HG03066 (cell line): Measurements from ENCODE around the gene ALX4.

Source experiments
- ATAC-seq: cut with Tn5 transposase; IDR thresholded peaks from one replicate; pipeline ENCODE4 v1.9.1; 2021; ENCODE audit warnings: low read depth; ENCODE audit not compliant: unreplicated experiment

Gene ALX4

DNA sequence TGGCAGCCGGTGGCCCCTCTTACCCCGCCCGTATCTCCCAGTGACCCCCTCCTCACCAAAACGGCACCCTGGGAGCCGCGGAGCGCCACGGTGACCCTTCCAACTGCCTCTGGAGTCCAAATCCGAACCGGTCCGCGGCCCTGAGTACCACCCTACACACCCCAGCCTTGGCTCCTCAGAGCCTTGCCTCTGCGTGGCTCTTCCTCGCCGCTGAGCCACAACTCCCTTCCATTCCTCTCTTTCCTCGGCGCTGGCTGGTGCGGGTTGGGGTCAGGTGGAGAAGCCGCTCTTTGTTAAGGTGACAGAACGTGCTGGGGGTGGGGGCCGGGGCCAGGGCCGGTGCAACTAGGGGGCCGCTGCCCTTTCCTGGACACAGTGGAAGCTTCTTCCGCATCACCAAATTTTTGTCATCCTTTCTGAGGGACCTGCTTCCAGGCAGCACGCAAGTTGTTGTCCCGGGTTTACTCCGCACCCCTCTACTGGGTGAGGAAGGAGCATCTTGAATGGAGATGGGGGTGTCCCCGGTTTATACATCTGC is 6.5 kb downstream of the ALX4 start:
- no peak for ATAC-seq

GRCh38 chr11:44301564-44302271 is 8.2 kb downstream of the ALX4 start:
- ATAC-seq: no peak

- no peak for ATAC-seq
Measured at GRCh38 chr11:44300844-44301563, 8.9 kb downstream of the ALX4 start.

DNA sequence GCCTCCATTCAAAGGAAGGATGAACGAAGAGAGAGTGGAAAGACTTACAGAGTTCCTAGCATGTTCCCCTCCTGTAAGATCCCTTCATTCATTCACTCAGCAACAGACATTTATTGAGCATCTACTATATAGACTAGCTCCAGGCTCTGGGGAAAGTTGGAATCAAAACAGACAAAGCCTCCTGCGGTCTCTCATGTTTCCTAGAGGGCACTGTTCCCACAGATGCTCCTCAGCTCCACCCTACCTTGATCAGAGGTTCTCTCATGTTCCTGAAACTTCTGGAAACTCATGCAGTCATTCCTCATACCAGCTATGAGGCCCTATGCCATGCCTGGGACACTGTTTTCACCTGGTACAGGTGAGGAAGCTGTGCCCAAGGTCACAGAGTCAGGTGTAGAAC is 11.1 kb downstream of the ALX4 start:
- no peak for ATAC-seq

DNA sequence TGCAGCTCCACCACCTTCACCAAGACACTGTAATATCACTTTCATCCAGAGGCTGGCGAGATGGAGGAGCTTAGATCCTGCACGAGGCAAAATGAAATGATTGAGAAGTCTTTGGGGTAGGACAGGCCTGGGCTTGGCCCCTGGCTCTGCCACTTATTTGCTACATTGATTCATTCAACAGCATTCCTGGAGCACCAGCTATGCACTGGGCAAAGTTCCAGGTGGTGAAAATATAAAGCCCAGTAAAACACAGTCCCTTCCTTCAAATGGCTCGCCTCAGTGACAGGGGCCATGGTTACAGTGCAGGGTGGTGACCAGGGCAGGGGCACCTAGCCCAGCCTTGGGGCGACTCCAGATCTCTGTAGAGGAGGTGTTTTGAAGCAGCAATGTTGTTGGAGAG is 19.7 kb downstream of the ALX4 start:
- ATAC-seq: no peak

DNA sequence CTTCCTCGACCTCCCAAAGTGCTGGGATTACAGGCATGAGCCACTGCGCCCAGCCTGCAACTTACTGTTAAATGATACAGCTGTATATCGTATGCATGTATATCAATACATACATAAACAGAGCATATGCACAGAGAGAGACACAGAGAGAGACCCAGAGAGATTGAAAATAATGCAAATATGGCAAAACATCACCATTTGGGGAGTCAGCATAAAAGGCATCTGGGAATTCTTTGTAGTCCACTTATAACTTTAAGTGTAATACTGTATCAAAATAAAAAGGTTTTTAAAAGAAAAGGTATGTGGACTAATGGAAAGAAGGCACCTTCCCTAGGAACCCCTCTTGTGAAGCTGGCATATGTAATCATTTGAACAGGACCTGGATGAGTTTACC is 21.8 kb downstream of the ALX4 start:
- no peak for ATAC-seq

GRCh38 chr11:44286911-44287310 is 23.0 kb downstream of the ALX4 start:
- no peak for ATAC-seq

DNA sequence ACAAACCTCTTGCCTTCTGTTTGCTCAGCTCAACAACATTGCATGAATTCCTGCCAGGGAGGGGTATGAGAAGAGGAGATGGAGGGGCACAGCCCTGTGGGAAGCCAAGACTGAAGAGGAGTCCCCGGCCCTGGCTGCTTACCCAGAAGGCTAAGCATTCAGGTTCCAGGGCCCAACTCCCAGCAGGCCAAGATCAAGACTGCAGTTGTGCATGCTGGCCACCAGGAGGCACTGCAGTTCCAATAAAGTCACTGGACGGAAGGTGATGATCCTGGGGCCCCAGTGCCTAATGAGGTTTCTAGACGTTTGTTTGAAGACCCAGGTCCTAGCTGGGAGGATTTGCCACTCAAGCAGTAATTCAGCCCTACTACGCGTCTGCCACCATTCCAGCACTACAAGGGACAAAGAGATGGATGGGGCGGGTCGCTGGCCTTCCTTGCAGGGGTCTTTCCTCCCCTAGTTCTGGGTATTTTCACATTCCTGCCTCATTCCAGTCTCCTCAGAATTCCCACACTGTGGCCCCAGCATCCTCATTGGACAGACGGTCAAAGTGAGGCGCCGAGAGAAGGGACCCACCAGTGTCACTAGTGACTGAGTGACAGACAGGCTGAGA is 23.6 kb downstream of the ALX4 start:
- ATAC-seq: peak; percentile 66

DNA sequence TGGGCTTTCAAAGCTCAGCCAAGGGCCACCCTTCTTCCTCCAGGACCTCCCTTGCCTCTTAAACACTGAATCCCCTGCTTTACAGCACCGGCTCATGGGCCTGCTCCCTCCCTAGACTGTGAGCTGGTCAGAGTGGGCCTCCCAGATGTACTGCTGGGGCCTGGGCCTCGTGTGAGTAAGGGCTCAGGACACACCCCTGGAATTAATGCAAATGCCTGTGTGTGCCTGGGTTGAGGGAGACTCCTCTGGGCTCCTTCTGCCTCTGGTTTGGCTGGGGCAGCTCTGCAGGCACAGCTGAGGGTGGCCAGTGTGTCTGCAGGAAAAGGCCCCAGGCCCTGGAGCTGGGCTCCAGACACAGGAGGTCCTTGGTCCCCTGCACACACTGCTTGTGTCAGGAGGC is 24.2 kb downstream of the ALX4 start:
- no peak for ATAC-seq

GRCh38 chr11:44282620-44283019 is 27.3 kb downstream of the ALX4 start:
- ATAC-seq: no peak

DNA sequence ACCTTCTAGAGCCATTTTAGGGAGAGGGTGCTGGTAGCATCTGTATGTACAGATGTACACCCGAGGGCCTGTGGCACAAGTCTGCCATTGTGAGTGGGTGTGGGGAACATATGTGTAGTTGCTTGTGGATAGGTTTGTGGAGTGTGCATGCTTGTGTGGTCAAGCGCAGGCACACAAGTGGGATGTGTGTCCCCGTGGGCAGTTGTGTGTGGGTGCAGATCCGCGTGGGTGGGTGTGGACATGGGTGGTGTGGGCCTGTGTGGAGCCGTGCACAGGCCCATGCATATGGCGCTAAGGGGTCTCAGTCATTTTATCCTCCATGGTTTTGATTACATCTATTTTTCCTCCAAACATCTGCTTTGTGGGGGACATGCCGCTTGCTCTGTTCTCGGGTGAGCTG is 28.8 kb downstream of the ALX4 start:
- no peak for ATAC-seq

DNA sequence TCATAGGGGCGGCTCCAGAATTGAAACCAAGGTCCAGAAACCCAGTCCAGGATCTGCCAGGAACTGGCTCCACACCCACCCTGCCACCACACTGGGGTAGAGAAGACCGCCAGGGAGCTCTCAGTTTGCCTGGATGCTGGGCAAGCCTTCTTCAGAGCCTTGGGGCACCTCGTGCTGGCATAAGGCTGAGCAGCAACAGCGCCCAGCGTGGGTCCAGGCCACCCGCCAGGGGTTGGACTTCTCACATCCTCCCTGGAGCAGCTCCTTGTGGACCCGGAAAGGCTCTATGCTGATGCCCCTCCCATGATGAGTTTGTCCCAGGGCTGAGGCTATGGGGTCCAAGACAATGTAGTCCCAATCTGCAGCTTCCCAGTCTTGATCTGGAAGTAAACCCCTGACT is 29.7 kb downstream of the ALX4 start:
- ATAC-seq: no peak

DNA sequence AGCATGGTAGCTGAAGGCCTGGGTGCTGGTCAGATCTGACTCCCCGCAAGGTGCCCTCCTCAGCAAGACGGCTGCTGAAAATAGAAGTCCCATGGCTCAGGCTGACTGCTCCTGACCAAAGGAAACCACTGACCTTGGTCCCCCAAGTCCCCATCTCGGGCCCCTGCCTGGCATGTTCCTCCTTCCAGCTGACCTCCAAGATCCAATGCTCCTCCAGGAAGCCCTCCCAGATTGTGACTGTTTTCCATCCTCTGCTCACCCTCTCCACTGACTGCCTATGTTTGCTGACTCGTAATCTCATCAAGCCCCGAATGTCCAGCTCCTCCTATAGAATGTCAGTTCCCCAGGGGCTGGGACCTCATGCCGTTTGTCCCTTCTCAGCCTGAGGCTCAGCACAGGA is 30.5 kb downstream of the ALX4 start:
- ATAC-seq: no peak

DNA sequence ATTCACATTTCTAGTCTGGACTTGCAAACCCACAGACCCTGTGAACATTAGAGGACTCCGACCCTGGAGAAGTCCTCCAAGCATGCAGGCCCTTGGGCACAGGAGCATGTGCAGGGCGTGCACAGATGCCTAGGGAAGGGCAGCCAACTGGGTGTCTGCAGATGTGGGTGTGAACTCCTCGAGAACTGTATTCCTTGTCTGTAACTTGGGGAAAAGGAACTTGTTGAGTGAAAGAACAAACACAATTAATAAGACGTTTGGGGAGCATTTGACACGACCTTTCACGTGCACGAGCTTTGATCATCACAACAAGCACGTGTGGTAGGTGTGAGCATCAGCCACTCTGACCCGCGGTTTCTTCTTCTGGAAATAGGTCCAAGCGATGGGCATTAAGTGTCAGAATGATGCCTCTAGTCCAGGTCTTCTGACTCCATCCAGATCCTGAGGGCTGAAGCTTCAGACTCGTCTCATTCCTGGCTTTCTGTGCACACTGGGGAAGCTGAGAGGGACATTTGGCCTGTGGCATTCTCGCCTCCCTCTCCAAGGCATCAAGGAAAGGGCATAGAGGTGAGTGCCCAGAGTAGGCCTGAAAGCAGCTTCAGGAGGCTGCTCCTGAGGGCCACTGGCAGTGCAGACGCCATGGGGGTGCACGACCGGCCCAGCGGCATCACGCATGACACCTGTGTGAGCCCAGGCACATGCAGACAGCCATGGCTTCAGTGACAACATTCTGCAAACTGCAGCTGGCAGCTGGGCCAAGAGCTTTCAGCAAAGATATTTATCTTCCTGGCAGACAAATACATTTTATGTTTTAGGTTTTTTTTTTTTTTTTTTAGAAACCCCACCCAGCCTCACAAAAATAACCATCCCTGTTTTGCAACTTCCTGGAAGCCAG is 32.5 kb downstream of the ALX4 start:
- ATAC-seq: no peak

- ATAC-seq: no peak
Measured at GRCh38 chr11:44275961-44276550, 33.9 kb downstream of the ALX4 start.

DNA sequence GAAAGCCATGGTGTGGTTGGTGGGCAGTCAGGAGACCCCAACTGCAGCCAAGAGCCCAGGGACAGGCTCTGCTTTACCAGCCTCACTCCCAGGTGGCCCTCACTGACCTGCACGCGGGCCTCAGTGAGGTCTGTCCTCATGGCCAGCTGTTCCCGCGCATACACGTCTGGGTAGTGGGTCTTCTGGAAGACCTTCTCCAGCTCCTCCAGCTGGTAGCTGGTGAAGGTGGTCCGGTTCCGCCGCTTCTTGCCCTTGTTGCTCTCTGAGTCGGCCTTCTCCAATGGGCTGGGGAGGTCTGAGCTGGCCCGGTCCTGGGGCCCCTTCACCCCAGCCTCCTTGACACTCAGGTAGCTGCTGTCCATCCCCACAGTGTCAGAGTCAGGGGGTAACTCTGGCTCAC is 34.7 kb downstream of the ALX4 start:
- ATAC-seq: no peak

GRCh38 chr11:44274404-44274803 is 35.5 kb downstream of the ALX4 start:
- no peak for ATAC-seq

- no peak for ATAC-seq
Measured at GRCh38 chr11:44271286-44271685, 38.7 kb downstream of the ALX4 start.

GRCh38 chr11:44270403-44271273 is 39.3 kb downstream of the ALX4 start:
- no peak for ATAC-seq
